Mesenchymal stem cell (in vitro differentiated cells and primary cell): ENCODE data around the gene WSCD2.

Source experiments
- DNase-seq: peaks from one replicate; pipeline ENCODE4 v3.0.0-alpha.2; 2013
- H2AFZ ChIP-seq: one replicate; pipeline ENCODE4 v1.6.1; 2013; ENCODE audit warnings: low read depth, mild to moderate bottlenecking, control low read depth, inconsistent platforms, low read length, moderate library complexity
- H2AK5ac ChIP-seq: 2 replicates; pipeline ENCODE4 v1.6.1; 2013; ENCODE audit warnings: low read length, moderate library complexity, mild to moderate bottlenecking, inconsistent platforms; ENCODE audit not compliant: severe bottlenecking
- H2BK120ac ChIP-seq: one replicate; pipeline ENCODE4 v1.6.1; 2013; ENCODE audit warnings: low read depth, mild to moderate bottlenecking, inconsistent platforms, low read length, moderate library complexity
- H2BK12ac ChIP-seq, 2 experiments: one replicate each; pipeline ENCODE4 v1.6.1; 2013; ENCODE audit warnings: inconsistent platforms in 2 of 2, low read length in 2 of 2, mild to moderate bottlenecking in 2 of 2, moderate library complexity in 2 of 2, control low read depth in 1 of 2
- H2BK15ac ChIP-seq: one replicate; pipeline ENCODE4 v1.6.1; 2013; ENCODE audit warnings: mild to moderate bottlenecking, low read depth, inconsistent platforms; ENCODE audit not compliant: poor library complexity, severe bottlenecking
- H2BK5ac ChIP-seq: 2 replicates; pipeline ENCODE4 v1.6.1; 2013; ENCODE audit warnings: low read depth, mild to moderate bottlenecking, low read length, control low read depth, inconsistent platforms; ENCODE audit not compliant: poor library complexity, severe bottlenecking
- H3K14ac ChIP-seq, 2 experiments: one replicate each; pipeline ENCODE4 v1.6.1; 2013; ENCODE audit warnings: inconsistent platforms in 2 of 2, low read length in 2 of 2, control low read depth in 1 of 2, mild to moderate bottlenecking in 1 of 2, moderate library complexity in 1 of 2
- H3K18ac ChIP-seq, 2 experiments: one replicate each; pipeline ENCODE4 v1.6.1; 2013; ENCODE audit warnings: inconsistent platforms in 2 of 2, low read length in 2 of 2, control low read depth in 1 of 2, low read depth in 1 of 2, mild to moderate bottlenecking in 1 of 2
- H3K23ac ChIP-seq, 2 experiments: one replicate each; pipeline ENCODE4 v1.6.1; 2013; ENCODE audit warnings: inconsistent platforms in 2 of 2, low read length in 2 of 2, mild to moderate bottlenecking in 2 of 2, moderate library complexity in 2 of 2, control low read depth in 1 of 2
- H3K27ac ChIP-seq: 2 replicates; pipeline ENCODE4 v1.5.1; 2013; ENCODE audit warnings: mild to moderate bottlenecking, moderate library complexity, low read length, control low read depth, inconsistent platforms; ENCODE audit not compliant: poor library complexity, severe bottlenecking
- H3K27me3 ChIP-seq, 2 experiments: 2 replicates each; pipeline versions ENCODE4 v1.6.1 to v1.7.0; 2013; ENCODE audit warnings: low read length in 2 of 2, mild to moderate bottlenecking in 2 of 2, moderate library complexity in 2 of 2, control low read depth in 1 of 2, inconsistent platforms in 1 of 2; ENCODE audit not compliant: control insufficient read depth in 1 of 2, insufficient read depth in 1 of 2
- H3K36me3 ChIP-seq, 2 experiments: 2 replicates each; pipeline versions ENCODE4 v1.6.1 to v1.7.0; 2013; ENCODE audit warnings: low read length in 2 of 2, control low read depth in 1 of 2, inconsistent platforms in 1 of 2, low read depth in 1 of 2, mild to moderate bottlenecking in 1 of 2; ENCODE audit not compliant: insufficient read depth in 2 of 2, control insufficient read depth in 1 of 2
- H3K4ac ChIP-seq, 2 experiments: one replicate each; pipeline ENCODE4 v1.6.1; 2013; ENCODE audit warnings: inconsistent platforms in 2 of 2, low read length in 2 of 2, mild to moderate bottlenecking in 2 of 2, moderate library complexity in 2 of 2, control low read depth in 1 of 2, low read depth in 1 of 2
- H3K4me1 ChIP-seq: 2 replicates; pipeline ENCODE4 v1.6.1; 2013; ENCODE audit warnings: low read depth, low read length, control low read depth; ENCODE audit not compliant: control insufficient read depth, insufficient read depth
- H3K4me2 ChIP-seq: 2 replicates; pipeline ENCODE4 v1.6.1; 2013; ENCODE audit warnings: low read length, mild to moderate bottlenecking, inconsistent platforms; ENCODE audit not compliant: poor library complexity, severe bottlenecking
- H3K4me3 ChIP-seq, 2 experiments: 2 replicates each; pipeline versions ENCODE4 v1.5.1 to v1.7.0; 2013; ENCODE audit warnings: low read length in 2 of 2, mild to moderate bottlenecking in 2 of 2, control low read depth in 1 of 2, low read depth in 1 of 2; ENCODE audit not compliant: insufficient read depth in 1 of 2
- H3K79me1 ChIP-seq: replicated peaks from 2 replicates; pipeline ENCODE4 v1.6.1; 2013; ENCODE audit warnings: mild to moderate bottlenecking, control low read depth, low read length, inconsistent platforms; ENCODE audit not compliant: poor library complexity, severe bottlenecking
- H3K9ac ChIP-seq: 2 replicates; pipeline ENCODE4 v1.7.0; 2013; ENCODE audit warnings: mild to moderate bottlenecking, low read length, moderate library complexity
- H3K9me3 ChIP-seq: 2 replicates; pipeline ENCODE4 v1.7.0; 2013; ENCODE audit warnings: mild to moderate bottlenecking, low read length; ENCODE audit not compliant: control insufficient read depth
- H4K8ac ChIP-seq: one replicate; pipeline ENCODE4 v1.6.1; 2013; ENCODE audit warnings: inconsistent platforms, mild to moderate bottlenecking, low read length, moderate library complexity
- H4K91ac ChIP-seq: one replicate; pipeline ENCODE4 v1.6.1; 2013; ENCODE audit warnings: mild to moderate bottlenecking, low read length, inconsistent platforms
- WGBS: methylation state at CpG from one replicate; pipeline ENCODE4 v1.1.7; 2013; ENCODE audit warnings: mixed read lengths; 5-methylcytosine and 5-hydroxymethylcytosine counted together

Gene WSCD2

DNA sequence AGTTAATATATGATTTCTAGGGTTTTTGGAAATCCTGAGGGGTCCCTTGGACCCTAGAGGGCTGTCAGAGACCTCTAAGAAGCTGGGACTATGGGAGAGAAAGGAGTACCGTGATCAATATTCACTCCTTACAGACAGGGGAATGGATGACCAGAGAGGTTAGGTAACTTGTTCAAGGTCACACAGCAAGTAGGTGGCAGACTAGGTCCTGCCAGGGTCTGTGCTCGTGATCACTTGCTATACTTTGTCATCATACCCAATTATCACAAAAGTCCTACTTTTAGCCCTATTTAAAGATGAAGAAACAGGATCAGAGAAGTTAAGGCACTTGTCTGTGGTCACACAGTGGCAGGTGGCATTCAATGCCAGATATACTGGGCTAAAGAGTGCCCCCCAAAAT is 42.9 kb downstream of the WSCD2 start:
- Histone ChIP-seq H3K14ac (no peak overlapping the region), H3K79me1 (no peaks in the 10 kb centered on the region), H3K4me1 (no peaks in the 10 kb centered on the region), H2AFZ (no peak overlapping the region), H3K4me3 (no peak overlapping the region), H2BK5ac (no peak overlapping the region), H3K4ac (no peak overlapping the region), H2BK120ac (no peak overlapping the region), H3K36me3 (no peaks in the 10 kb centered on the region), H3K23ac (no peak overlapping the region), H3K4me2 (no peak overlapping the region), H3K9me3 (no peaks in the 10 kb centered on the region), H2BK15ac (no peak overlapping the region), H4K91ac (no peak overlapping the region), H4K8ac (no peak overlapping the region), H2BK12ac (no peak overlapping the region), H2AK5ac (no peak overlapping the region), H3K9ac (no peak overlapping the region), H3K18ac (no peak overlapping the region), H3K27ac (no peak overlapping the region), H3K27me3 (peaks cover 0 to 17% of the 10 kb centered on the region in 2 experiments)
- DNase-seq = no peak
- 62% methylated on average over 2 of the region's 2 CpGs for WGBS

DNA sequence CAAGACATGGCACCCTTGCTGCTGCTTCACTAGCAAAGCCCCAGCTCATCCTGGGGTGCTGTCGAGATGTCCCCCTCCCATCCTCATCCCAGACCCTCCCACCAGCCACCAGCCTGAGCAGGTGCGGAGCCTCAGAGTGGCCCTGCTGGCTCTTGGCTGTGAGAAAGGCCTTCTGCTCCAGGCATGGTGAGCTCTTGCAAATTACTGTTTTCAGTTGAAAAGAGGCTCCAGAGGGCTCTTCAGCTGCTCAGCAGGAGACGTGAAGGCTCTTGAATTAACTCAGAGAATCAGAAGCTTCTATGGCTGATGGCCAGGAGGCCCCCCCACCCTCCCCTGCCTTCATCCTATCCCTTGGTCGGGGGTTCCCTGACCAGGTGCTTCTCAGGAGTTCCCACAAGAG is 44.1 kb downstream of the WSCD2 start:
- Histone ChIP-seq H4K8ac (no peak overlapping the region), H2BK120ac (no peak overlapping the region), H2BK15ac (no peak overlapping the region), H3K9me3 (no peaks in the 10 kb centered on the region), H2BK12ac (no peak overlapping the region), H3K4me3 (no peak overlapping the region), H2BK5ac (no peak overlapping the region), H3K9ac (no peak overlapping the region), H3K23ac (no peak overlapping the region), H4K91ac (no peak overlapping the region), H3K27ac (no peak overlapping the region), H2AK5ac (no peak overlapping the region), H3K79me1 (no peaks in the 10 kb centered on the region), H3K4ac (no peak overlapping the region), H3K4me2 (no peak overlapping the region), H3K14ac (no peak overlapping the region), H3K4me1 (no peaks in the 10 kb centered on the region), H3K18ac (no peak overlapping the region), H2AFZ (no peak overlapping the region), H3K27me3 (peaks cover 0 to 17% of the 10 kb centered on the region in 2 experiments), H3K36me3 (no peaks in the 10 kb centered on the region)
- DNase-seq = no peak
- WGBS = 75% methylated on average over 3 of the region's 4 CpGs

GRCh38 chr12:108173892-108174291 is 44.8 kb downstream of the WSCD2 start:
- Histone ChIP-seq H2AK5ac (no peak overlapping the region), H3K4me2 (no peak overlapping the region), H3K79me1 (no peaks in the 10 kb centered on the region), H3K4me1 (no peaks in the 10 kb centered on the region), H2BK120ac (no peak overlapping the region), H2AFZ (no peak overlapping the region), H3K9me3 (no peaks in the 10 kb centered on the region), H3K27me3 (peaks cover 0 to 17% of the 10 kb centered on the region in 2 experiments), H3K4ac (no peak overlapping the region), H3K14ac (no peak overlapping the region), H4K91ac (no peak overlapping the region), H3K23ac (no peak overlapping the region), H4K8ac (no peak overlapping the region), H3K27ac (no peak overlapping the region), H2BK5ac (no peak overlapping the region), H2BK12ac (no peak overlapping the region), H3K36me3 (no peaks in the 10 kb centered on the region), H3K9ac (no peak overlapping the region), H2BK15ac (no peak overlapping the region), H3K18ac (no peak overlapping the region), H3K4me3 (no peak overlapping the region)
- no peak for DNase-seq
- 66% methylated on average over 6 of the region's 6 CpGs for WGBS

DNA sequence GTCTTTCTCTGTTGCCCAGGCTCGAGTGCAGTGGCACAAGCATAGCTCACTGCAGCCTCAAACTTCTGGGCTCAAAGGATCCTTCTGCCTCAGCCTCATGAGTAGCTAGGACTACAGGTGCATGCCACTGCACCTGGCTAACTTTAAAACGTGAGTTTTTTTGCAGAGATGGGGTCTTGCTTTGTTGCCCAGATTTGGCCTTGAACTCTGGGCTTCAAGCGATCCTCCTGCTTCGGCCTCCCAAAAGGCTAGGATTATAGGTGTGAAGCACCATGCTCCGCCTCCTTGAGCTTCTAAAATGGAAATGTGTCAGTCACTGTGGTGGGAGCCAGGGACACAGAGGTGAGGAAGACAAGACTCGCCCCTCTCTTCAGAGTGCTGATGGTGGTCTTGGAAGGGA is 45.6 kb downstream of the WSCD2 start:
- H3K36me3 ChIP-seq = no peaks in the 10 kb centered on the region
- H3K14ac ChIP-seq = no peak overlapping the region
- no peak overlapping the region for H2AK5ac ChIP-seq
- H3K9me3 ChIP-seq = no peaks in the 10 kb centered on the region
- H3K23ac ChIP-seq = no peak overlapping the region
- no peak for DNase-seq
- H3K9ac ChIP-seq = no peak overlapping the region
- H2BK120ac ChIP-seq = no peak overlapping the region
- H3K4ac ChIP-seq = no peak overlapping the region
- H2BK5ac ChIP-seq = no peak overlapping the region
- no peaks in the 10 kb centered on the region for H3K4me1 ChIP-seq
- no peak overlapping the region for H3K18ac ChIP-seq
- H3K27ac ChIP-seq = no peak overlapping the region
- H2AFZ ChIP-seq = no peak overlapping the region
- H4K91ac ChIP-seq = no peak overlapping the region
- H3K4me2 ChIP-seq = no peak overlapping the region
- H3K27me3 ChIP-seq = peaks cover 0 to 12% of the 10 kb centered on the region in 2 experiments
- H2BK15ac ChIP-seq = no peak overlapping the region
- 66% methylated on average over 6 of the region's 6 CpGs for WGBS
- no peaks in the 10 kb centered on the region for H3K79me1 ChIP-seq
- H2BK12ac ChIP-seq = no peak overlapping the region
- no peak overlapping the region for H4K8ac ChIP-seq
- H3K4me3 ChIP-seq = no peak overlapping the region
